Stimulated activated CD4-positive, alpha-beta T cell treated with anti-CD3 and anti-CD28 coated beads, Interleukin-15, amount 100 ng/mL, for 48 hours (primary cell): Measurements from ENCODE around the gene RGS9.
A peak's percentile ranks its signal among the peaks of the same experiment; 100 is the strongest.

ENCODE experiments used
- DNase-seq, 2 donors: peaks; one replicate each; pipeline ENCODE4 v3.0.0-alpha.2; 2020; ENCODE audit warnings: low read depth in 2 of 2

RGS9 gene

GRCh38 chr17:65183736-65184135, 46.6 kb downstream of the RGS9 start:
- DNase-seq: no peak

GRCh38 chr17:65184235-65184959, 47.2 kb downstream of the RGS9 start:
- DNase-seq: no peak

- DNase-seq: no peak
These were observed 47.9 kb downstream of the RGS9 start for GRCh38 chr17:65185062-65185461.

- DNase-seq: no peak
These were observed 48.7 kb downstream of the RGS9 start for GRCh38 chr17:65185668-65186382.

GRCh38 chr17:65190467-65191097, 53.4 kb downstream of the RGS9 start:
- DNase-seq: no peak

GRCh38 chr17:65191811-65192740, 54.9 kb downstream of the RGS9 start:
- no peak for DNase-seq

GRCh38 chr17:65193305-65193704, 56.1 kb downstream of the RGS9 start:
- DNase-seq: no peak

- DNase-seq: no peak
These were observed 56.6 kb downstream of the RGS9 start for GRCh38 chr17:65193716-65194293.

GRCh38 chr17:65194670-65195334, 57.6 kb downstream of the RGS9 start:
- no peak for DNase-seq

- DNase-seq: no peak
These were observed 58.5 kb downstream of the RGS9 start for GRCh38 chr17:65195716-65196115.

- DNase-seq: no peak
These were observed 59.4 kb downstream of the RGS9 start for GRCh38 chr17:65196617-65197016.

- no peak for DNase-seq
These were observed 60.0 kb downstream of the RGS9 start for GRCh38 chr17:65197201-65197600.

GRCh38 chr17:65198653-65199382, 61.6 kb downstream of the RGS9 start:
- no peak for DNase-seq

GRCh38 chr17:65201331-65201730, 64.2 kb downstream of the RGS9 start:
- no peak for DNase-seq

GRCh38 chr17:65202844-65203571, 65.8 kb downstream of the RGS9 start:
- no peak for DNase-seq

- no peak for DNase-seq
These were observed 66.8 kb downstream of the RGS9 start for GRCh38 chr17:65204001-65204400.

- no peak for DNase-seq
These were observed 68.5 kb downstream of the RGS9 start for GRCh38 chr17:65205655-65206054.

GRCh38 chr17:65207448-65207847, 70.3 kb downstream of the RGS9 start:
- DNase-seq: peak in 1 of 2 donors; percentile 17

- DNase-seq: no peak
These were observed 71.5 kb downstream of the RGS9 start for GRCh38 chr17:65208717-65209116.

- DNase-seq: no peak
These were observed 81.1 kb downstream of the RGS9 start for GRCh38 chr17:65218261-65218660.
